ENCODE measurements around the gene KEL. TPM values are rescaled to one million over a fixed set of nuclear protein-coding genes. Genes with fewer than 3 reads are reported as not detected.

The KEL gene
- polyA plus RNA-seq, 12 donors: 0.54 to 3.2 (median 1.6) TPM; not detected in 2

DNA sequence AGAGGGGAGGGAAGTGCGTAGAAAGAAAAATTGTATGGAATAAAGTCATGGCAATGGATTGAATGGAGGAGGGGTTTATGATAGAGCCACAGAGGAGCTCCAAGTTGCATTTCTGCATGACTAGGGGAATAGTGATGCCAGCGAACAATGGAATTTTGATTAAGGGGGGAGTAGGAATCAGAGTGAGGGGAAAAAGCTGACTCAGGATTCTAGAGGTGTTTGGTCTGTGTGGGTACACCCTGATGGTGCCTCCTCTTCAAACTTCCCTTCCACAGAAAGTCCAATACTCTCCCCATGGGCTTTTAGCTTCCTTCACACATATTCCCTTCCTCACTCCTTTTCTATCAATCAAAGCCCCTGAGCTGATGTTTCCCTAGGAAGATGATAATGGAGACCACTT lies 1.8 kb upstream of the KEL start:
- DNase-seq: no peak

DNA sequence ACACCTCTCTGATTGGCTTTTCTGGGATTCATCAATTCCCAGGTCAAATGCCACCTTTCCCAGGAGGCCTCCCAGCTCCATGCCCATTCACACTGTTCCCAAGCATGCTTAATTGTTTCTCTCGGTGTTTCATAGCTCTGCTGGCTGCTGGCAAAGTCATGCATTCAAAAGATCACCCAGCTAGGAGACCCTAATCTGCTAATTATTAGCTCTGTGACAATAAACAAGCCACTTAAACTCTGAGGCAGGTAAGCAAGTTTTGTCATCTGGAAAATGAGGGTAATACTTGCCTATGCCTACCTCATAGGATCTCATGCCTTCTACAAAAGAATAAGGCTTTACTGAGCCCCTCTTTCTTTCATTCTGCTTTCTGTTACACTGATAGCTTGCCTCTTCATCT lies 828 bp upstream of the KEL start:
- DNase-seq: no peak

GRCh38 chr7:142961595-142961972 lies 579 bp downstream of the KEL start:
- DNase-seq: no peak

DNA sequence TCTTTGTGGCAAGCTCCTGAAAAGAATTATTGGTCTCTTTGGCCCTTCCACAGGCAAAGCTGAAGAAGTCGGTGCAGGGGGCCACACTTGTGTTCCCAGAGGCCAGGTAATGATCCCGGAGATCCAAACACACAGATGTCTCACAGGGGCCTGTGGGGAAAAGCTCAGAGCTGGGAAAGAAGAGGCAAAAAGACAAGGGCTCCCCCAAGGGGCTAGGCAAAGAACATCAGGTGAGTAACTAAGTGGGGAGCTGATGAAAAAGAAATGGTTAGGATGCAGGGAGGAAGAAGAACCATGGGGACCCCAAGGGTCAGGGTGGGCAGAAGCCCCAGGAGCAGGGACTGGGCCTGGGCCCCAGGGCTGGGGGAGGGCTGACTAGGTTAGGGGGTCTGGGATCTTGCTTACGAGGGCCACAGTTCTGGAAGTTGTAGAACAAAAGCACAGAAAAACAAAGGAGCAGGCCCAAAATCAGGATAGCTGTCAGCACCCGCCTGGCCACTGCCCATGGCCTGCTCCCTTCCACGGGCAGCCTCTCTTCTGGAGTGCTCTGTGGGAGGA lies 1.1 kb downstream of the KEL start:
- DNase-seq: no peak

- no peak for DNase-seq
These were observed 3.0 kb downstream of the KEL start for GRCh38 chr7:142959202-142959601.

DNA sequence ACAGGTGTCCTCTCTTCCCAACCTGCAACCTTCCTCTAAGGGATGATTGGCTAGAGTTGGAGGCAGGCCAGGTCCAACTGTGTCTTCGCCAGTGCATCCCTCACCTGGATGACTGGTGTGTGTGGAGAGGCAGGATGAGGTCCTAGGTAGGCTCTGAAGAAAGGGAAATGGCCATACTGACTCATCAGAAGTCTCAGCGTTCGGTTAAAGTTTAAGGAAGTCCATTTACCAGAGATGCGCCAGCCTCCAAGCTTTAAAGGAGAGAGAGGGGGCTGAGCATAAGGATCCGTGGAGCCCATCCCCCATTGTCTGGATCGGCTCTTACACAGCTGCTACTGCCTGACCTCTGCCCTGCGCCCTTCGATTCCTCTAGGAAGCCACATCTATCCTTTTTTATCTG lies 4.4 kb downstream of the KEL start:
- DNase-seq: no peak

GRCh38 chr7:142956951-142957623 lies 5.1 kb downstream of the KEL start:
- no peak for DNase-seq

DNA sequence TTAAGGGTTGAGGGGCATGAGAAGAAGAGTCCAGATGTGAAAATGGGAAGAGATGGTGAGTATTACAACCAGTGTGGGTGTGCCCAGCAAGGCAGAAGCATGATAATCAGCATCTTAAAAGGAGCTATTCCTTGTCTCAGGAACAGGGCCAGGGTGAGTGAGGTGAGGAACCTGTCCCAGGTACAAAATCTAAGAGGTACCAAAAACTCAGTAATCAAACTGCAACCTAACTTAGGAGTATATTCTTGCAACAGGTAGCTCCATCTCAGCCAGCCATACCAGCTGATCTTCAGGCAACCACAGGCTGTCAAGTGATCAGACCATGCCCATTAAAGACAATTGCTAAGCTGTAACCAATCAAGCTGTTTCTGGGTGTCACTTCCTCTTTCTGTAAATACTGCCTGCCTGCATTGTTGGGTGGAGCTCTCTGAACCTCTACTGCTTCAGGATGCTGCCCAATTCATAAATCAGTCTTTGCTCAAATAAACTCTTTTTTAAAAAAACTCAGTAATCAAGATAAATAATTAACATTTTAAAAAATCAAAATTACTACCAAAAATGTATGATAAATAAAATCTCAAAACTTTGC lies 7.4 kb downstream of the KEL start:
- DNase-seq: no peak

DNA sequence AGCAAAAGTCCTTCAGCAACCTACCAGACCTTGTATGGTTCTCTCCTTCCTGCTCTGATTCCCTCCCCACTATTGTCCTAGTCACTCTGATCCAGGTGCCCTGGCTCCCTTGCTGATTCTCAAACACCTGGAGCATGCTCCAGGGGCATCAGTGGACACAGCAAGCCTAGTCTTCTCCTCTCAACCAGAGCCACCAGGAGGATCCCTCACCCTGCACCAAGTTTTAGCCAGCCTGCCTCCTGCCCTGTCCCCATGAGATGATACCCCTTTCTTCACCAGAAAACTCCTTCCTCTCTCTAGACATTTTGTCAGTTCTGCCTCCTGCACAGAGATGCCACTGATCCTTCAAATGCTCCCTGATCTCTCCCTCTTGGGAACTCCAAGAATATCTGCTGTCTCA lies 11.9 kb downstream of the KEL start:
- no peak for DNase-seq

DNA sequence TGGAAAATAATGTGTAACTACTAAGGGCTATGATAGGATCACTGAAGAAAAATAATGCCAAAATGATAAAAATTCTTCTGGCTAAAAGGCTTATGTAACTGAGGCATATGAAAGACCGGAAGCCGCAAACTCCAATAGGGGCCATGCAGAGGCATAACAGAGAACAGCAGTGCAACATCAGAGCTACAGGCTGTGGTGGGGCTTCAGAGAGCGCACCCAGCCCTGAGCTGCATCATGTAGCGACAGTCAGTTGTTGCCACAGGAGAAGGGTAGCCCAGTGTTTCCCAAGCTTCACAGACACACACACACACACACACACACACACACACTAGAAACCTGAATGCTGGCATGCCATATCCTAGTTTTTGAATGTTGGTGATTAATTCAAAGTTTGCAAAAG lies 13.6 kb downstream of the KEL start:
- no peak for DNase-seq

DNA sequence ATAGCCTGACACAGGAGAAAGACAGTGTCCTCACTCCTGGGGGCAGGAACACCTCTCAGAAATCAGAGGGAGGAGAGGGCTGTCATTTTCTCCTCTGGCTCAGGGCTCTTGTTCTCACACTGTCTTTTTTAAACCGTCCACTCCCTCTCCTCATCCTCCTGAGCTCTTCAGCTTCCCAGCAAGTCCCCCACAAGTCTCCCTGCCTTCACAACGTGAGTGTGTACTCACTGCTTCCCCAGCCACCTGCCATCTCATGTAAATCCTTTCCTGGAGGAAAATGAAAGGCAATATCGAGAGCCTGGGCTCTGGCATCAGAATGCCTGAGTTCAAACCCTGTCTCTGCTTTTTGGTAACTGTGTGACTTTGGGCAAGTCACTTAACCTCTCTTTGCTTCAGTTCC lies 17.2 kb downstream of the KEL start:
- DNase-seq: no peak

- no peak for DNase-seq
These were observed 18.4 kb downstream of the KEL start for GRCh38 chr7:142943706-142944268.

DNA sequence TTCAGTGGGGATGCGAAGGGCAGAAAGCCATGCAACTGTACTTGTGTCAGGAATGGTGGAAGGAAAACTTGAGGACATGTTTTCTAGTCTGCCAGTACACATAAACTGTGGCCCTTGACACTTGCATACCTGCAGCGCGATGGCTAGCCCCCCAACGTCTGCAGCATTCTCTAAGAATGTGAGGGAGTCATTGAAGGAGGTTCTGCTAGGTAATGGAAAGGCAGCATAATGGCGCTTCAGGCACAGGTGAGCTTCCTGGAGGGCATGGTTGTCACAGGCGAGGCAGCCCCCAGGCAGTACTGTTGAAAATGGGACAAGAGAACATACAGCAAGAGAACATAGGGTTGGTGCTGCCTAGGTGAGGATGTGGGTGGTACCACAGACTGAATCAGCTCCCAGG lies 19.4 kb downstream of the KEL start:
- no peak for DNase-seq

GRCh38 chr7:142941541-142941940 lies 20.6 kb downstream of the KEL start:
- DNase-seq: no peak

GRCh38 chr7:142940966-142941535 lies 21.1 kb downstream of the KEL start:
- DNase-seq: no peak

DNA sequence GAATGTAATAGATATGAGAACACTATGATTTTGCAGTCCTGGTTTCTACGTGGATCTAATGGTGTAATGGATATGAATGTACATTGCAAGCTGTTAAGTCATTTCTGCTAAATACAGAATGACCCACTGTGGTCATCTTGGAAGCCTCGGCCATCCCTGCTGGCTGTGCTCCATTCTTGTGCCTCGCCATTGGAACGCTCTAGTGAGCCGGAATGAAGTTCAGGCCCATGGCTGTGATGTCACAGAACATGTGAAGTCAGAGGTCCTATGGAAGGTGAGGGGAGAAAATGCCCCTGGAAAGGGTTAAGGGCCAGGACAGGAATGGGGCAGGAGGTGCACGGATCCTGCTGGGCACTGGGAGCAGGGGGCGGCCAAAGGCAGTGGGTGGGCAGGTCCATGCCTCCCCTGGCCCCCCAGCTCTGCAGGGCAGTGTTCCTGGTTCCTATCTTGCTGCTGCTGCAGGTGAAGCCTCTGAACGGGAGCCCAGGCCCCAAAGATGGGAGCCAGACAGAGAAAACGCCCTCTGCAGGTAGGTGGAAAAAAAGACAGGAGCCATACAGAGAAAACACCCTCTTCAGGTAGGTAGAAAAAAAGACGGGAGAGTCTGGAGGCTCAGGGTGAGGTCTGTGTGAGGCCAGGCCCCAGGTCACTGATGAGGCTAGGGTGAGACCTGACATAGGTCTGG lies 22.8 kb downstream of the KEL start, which contains the start of gene LLCFC1:
TSS of gene LLCFC1 (plus strand) at position 259 of the 685 bp plus-strand sequence. CDS start at position 397, 138 bp downstream.
- DNase-seq: no peak

GRCh38 chr7:142938611-142939010 lies 23.6 kb downstream of the KEL start:
- DNase-seq: no peak

- DNase-seq: no peak
These were observed 26.1 kb downstream of the KEL start for GRCh38 chr7:142935941-142936565.

DNA sequence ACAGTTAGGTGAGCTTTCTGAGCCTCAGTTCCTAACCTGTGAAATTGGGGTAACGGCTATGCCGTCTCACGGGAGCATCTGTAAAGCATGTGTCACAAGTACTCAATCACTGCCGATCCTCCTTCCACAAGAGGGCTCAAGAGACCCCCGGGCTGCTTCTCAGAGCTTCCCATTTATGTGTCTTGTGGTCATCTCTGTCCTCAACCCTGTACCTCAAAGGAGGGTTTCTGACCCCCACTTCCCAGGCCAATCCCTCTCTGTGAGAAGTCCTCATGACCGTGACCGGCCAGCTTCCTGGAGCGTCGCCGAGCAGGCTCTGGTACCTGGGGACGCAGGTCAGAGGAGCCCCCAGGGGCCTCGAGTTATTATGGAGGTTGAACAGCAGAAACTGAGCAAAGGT lies 28.1 kb downstream of the KEL start:
- DNase-seq: no peak

DNA sequence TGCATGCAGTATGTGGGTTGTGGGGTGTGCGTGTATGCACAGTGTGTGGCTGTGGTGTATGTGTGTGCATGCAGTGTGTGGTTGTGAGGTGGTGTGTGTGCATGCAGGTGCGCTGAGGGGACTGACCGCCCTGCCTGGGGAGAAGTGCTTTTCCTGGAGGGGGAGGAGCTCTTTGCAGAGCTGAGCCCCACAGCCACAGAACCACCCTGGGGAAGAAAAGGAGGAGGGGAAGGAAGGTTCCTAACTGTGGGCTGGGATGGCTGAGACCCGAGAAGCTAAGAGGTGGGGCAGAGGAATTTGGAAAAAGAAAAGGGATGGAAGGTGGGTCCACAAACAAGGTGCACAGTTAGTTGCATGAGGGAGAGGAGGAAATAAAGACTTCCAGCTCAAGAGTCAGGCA lies 28.5 kb downstream of the KEL start, which contains the start of gene TRPV5:
TSS of gene TRPV5 (minus strand) at position 123 of the 400 bp plus-strand sequence. CDS start 287 bp downstream, outside the sequence.
- DNase-seq: no peak

- DNase-seq: no peak
These were observed 29.1 kb downstream of the KEL start for GRCh38 chr7:142933092-142933475.
